Peyer's patch (tissue), 4 donors: Measurements from ENCODE around the gene TEX28. TPM values are rescaled to one million over a fixed set of nuclear protein-coding genes. Genes with fewer than 3 reads are reported as not detected.

Experiments used
- DNase-seq, 3 donors: peaks; one replicate each; pipeline ENCODE4 v3.0.0-alpha.2; 2017 to 2019
- H3K27ac ChIP-seq, 4 donors: fragments of 200-600 bp; sonication (generic); one replicate each; pipeline ENCODE4 v1.5.1; 2016 to 2019
- H3K27me3 ChIP-seq, 2 donors: fragments of 200-600 bp; sonication (generic); one replicate each; pipeline ENCODE4 v1.5.1; 2019
- H3K36me3 ChIP-seq, 3 donors: fragments of 200-600 bp; sonication (generic); one replicate each; pipeline ENCODE4 v1.5.1; 2016 to 2019
- H3K4me1 ChIP-seq, 4 donors: fragments of 200-600 bp; sonication (generic); one replicate each; pipeline ENCODE4 v1.5.1; 2016 to 2019
- H3K4me3 ChIP-seq, 4 donors: fragments of 200-600 bp; sonication (generic); 1 replicate in 3 of 4; 2 replicates in 1 of 4; pipeline ENCODE4 v1.5.1; 2016 to 2019; ENCODE audit warnings: mild to moderate bottlenecking in 1 of 4
- H3K9me3 ChIP-seq, 4 donors: fragments of 200-600 bp; sonication (generic); one replicate each; pipeline ENCODE4 v1.5.1; 2016 to 2019; ENCODE audit warnings: mild to moderate bottlenecking in 1 of 4
- POLR2A ChIP-seq, 2 donors: fragments of 450-650 bp; IDR thresholded peaks; one replicate each; pipeline ENCODE4 v1.5.1; 2017; ENCODE audit warnings: antibody characterized with exemption in 2 of 2, mild to moderate bottlenecking in 2 of 2, moderate library complexity in 2 of 2
- total RNA-seq, 4 donors: library from RNA; depleted of rRNA; stranded (reverse); fragments of >200 nt; gene quantifications; one replicate each; pipeline ENCODE4 v1.1.0, GENCODE V29; 2016
- TF ChIP-seq, protein P1 (sequence below), 6 experiments: fragments of 450-650 bp in 4 of 6; fragments of 200-600 bp in 2 of 6; sonication (generic) in 1 of 6; IDR thresholded peaks; one replicate each; pipeline ENCODE4 v1.5.1; 2017 to 2019; ENCODE audit warnings: antibody characterized with exemption in 6 of 6, mild to moderate bottlenecking in 3 of 6, moderate library complexity in 1 of 6

TEX28 gene
- total RNA-seq, 4 donors from 2014 or later = not detected

DNA sequence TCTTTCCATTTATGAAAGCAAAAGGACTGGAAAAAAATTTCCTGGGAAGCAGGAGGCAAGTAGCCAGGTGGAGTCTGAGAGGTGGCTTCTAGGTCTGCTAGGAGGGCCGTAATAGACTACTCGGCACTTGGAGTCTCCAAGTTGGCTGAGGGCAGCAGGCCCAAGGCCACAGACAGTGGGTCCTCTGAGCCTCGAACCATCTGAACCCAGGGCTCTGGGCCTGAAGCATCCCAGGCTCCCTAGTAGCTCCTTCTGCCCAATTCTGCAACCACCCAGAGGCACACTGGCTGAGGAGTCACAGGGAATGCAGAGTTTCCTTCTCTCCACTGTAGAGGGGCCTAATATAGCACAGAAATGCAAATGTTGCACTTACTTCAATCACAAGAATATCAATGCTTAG lies 20.5 kb upstream of the TEX28 start:
- no peak overlapping the region for H3K4me3 ChIP-seq
- H3K27me3 ChIP-seq = no peaks in the 10 kb centered on the region
- H3K36me3 ChIP-seq = no peaks in the 10 kb centered on the region
- H3K4me1 ChIP-seq = no peaks in the 10 kb centered on the region
- no peak for DNase-seq
- TF ChIP-seq, protein P1, sequence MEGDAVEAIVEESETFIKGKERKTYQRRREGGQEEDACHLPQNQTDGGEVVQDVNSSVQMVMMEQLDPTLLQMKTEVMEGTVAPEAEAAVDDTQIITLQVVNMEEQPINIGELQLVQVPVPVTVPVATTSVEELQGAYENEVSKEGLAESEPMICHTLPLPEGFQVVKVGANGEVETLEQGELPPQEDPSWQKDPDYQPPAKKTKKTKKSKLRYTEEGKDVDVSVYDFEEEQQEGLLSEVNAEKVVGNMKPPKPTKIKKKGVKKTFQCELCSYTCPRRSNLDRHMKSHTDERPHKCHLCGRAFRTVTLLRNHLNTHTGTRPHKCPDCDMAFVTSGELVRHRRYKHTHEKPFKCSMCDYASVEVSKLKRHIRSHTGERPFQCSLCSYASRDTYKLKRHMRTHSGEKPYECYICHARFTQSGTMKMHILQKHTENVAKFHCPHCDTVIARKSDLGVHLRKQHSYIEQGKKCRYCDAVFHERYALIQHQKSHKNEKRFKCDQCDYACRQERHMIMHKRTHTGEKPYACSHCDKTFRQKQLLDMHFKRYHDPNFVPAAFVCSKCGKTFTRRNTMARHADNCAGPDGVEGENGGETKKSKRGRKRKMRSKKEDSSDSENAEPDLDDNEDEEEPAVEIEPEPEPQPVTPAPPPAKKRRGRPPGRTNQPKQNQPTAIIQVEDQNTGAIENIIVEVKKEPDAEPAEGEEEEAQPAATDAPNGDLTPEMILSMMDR (IDR thresholded peaks at IDR 0.05) = no peak
- no peak for TF ChIP-seq POLR2A (IDR thresholded peaks at IDR 0.05)
- no peaks in the 10 kb centered on the region for H3K9me3 ChIP-seq
- no peak overlapping the region for H3K27ac ChIP-seq

DNA sequence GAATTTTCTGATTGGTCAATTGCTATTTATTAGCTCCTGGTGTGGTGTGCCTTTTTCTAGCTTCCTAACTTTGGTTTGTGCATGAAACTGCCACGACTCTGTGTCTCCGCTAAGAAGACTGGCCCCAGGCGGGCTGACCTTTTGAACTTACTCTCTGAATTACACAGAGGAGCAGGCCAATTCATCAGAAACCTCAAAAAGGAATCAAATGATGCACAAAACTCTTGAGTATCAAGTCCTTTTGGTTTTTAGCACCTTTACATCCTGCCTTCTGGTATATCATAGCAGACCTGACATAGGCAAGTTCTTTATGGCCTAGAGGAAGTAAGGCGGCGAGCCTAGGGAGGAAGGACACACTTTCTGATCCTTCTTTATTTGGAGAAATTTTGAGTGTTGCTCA lies 18.2 kb upstream of the TEX28 start:
- no peaks in the 10 kb centered on the region for H3K9me3 ChIP-seq
- H3K36me3 ChIP-seq = no peaks in the 10 kb centered on the region
- H3K27me3 ChIP-seq = no peaks in the 10 kb centered on the region
- TF ChIP-seq, protein P1 (IDR thresholded peaks at IDR 0.05) = no peak
- DNase-seq = no peak
- no peak overlapping the region for H3K27ac ChIP-seq
- no peaks in the 10 kb centered on the region for H3K4me1 ChIP-seq
- no peak overlapping the region for H3K4me3 ChIP-seq

DNA sequence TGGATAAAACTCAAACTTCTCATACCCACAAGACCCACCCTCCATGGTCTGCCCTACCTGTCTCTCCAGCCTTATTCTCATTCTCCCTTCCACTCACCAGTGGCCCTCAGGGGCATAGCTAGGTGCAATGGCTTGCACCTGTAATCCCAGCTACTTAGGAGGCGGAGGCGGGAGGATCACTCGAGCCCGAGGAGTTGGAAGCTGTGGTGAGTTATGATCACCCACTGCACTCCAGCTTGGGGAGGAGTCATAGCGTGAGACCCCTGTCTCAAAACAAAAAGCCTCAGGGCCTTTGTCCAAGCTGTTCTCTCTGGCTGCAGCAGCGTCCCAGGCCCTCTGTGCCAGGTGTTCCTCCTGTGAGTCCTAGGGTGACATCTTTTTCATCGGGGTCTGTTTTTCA lies 17.2 kb upstream of the TEX28 start:
- no peak for TF ChIP-seq POLR2A (IDR thresholded peaks at IDR 0.05)
- TF ChIP-seq, protein P1 (IDR thresholded peaks at IDR 0.05) = no peak
- Histone ChIP-seq H3K9me3 (no peaks in the 10 kb centered on the region), H3K27ac (no peak overlapping the region), H3K4me1 (no peaks in the 10 kb centered on the region), H3K36me3 (no peaks in the 10 kb centered on the region), H3K27me3 (no peaks in the 10 kb centered on the region), H3K4me3 (no peak overlapping the region)
- no peak for DNase-seq

DNA sequence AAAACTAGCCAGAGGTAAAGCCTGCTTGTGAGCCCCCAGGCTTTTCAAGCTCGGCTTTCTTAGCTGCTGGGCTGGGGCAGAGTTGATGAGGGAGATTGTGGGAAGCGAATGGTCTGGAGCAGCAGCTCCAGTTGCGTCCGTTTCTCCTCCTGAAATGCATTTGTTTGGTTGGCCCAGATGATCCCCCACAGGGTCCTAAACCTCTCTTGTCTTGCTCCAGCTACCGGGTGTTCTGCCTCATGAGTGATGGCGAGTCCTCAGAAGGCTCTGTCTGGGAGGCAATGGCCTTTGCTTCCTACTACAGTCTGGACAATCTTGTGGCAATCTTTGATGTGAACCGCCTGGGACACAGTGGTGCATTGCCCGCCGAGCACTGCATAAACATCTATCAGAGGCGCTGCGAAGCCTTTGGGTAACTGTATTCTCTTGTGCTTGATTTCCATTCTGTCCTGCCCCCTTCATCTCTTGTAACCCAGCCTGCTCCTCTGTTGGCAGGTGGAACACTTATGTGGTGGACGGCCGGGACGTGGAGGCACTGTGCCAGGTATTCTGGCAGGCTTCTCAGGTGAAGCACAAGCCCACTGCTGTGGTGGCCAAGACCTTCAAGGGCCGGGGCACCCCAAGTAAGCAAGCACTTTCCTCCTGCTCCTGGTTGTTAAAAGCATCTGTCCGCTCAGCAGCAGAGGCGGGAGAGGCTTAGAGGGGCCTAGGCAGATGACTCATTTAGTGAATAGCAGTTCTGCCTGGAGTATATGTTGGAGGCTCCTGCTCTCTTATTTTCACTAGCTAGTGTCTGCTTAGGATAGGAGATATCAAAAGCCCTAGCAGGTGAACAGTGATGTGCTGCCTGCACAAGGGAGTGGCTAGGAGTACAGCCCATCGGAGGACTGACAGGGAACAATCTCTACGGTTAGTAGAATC lies 16.0 kb upstream of the TEX28 start:
- TF ChIP-seq POLR2A (IDR thresholded peaks at IDR 0.05) = no peak
- TF ChIP-seq, protein P1 (IDR thresholded peaks at IDR 0.05) = no peak
- H3K9me3 ChIP-seq = no peaks in the 10 kb centered on the region
- no peaks in the 10 kb centered on the region for H3K36me3 ChIP-seq
- no peak for DNase-seq
- H3K27ac ChIP-seq = no peak overlapping the region
- H3K27me3 ChIP-seq = no peaks in the 10 kb centered on the region
- H3K4me1 ChIP-seq = no peaks in the 10 kb centered on the region
- H3K4me3 ChIP-seq = no peak overlapping the region

DNA sequence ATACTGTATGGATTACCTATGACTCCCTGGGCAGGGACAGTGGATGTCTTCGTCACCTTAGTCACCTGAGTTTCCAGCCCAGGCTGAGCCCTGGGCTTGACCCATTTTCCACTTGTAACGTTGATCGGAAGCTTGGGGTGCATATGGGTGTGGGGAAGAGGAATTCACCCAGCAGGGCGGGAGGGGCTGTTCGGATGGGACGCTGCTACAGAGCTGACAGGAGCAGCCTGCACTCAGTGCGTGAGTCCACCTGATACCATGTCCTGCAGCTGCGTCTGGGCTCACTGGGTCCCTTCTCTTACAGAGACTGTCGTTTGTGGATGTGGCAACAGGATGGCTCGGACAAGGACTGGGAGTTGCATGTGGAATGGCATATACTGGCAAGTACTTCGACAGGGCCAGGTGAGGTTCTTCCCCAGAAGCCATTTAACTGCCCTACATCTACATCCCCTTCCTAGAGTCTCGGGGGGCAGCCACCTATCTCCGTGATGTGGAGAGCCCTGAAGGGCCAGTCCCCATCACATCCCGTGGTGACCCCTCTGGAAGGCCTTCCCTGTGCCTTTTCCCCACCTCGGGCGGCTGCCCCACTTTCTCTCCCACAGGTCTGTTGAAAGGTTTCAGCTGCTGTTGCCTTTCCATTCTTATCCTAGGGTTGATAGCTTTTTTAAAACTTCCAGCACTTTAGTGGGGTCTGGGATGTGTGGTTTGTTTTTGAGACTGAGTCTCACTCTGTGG lies 14.3 kb upstream of the TEX28 start:
- H3K27ac ChIP-seq = no peak overlapping the region
- TF ChIP-seq POLR2A (IDR thresholded peaks at IDR 0.05) = no peak
- TF ChIP-seq, protein P1 (IDR thresholded peaks at IDR 0.05) = no peak
- DNase-seq = no peak
- H3K27me3 ChIP-seq = no peaks in the 10 kb centered on the region
- H3K9me3 ChIP-seq = no peaks in the 10 kb centered on the region
- H3K4me3 ChIP-seq = no peak overlapping the region
- no peaks in the 10 kb centered on the region for H3K36me3 ChIP-seq
- H3K4me1 ChIP-seq = no peaks in the 10 kb centered on the region
